Activated naive CD8-positive, alpha-beta T cell treated with anti-CD3 and anti-CD28 coated beads for 36 hours (primary cell): Measurements from ENCODE around the gene TULP4. TPM values are rescaled to one million over a fixed set of nuclear protein-coding genes. Genes with fewer than 3 reads are reported as not detected.
"Not testable (repeated sequence)": the region's sequence is repeated elsewhere in the genome, so short reads cannot be mapped to it uniquely, and the experiment has no call there.

ENCODE experiments used
- DNase-seq: peaks from one replicate; pipeline ENCODE4 v3.0.0; 2021
- H3K27ac Mint-ChIP-seq: one replicate; pipeline ENCODE4 v1.8.0; 2022; ENCODE audit warnings: mild to moderate bottlenecking, moderate library complexity, mixed read lengths
- H3K27me3 Mint-ChIP-seq: one replicate; pipeline ENCODE4 v1.8.0; 2022; ENCODE audit warnings: mild to moderate bottlenecking, mixed read lengths
- H3K36me3 Mint-ChIP-seq: one replicate; pipeline ENCODE4 v1.8.0; 2021; ENCODE audit warnings: mild to moderate bottlenecking, mixed read lengths
- H3K4me1 Mint-ChIP-seq: one replicate; pipeline ENCODE4 v1.8.0; 2021; ENCODE audit warnings: mixed read lengths
- H3K4me3 Mint-ChIP-seq: one replicate; pipeline ENCODE4 v1.8.0; 2022; ENCODE audit warnings: mild to moderate bottlenecking, moderate library complexity, mixed read lengths
- H3K9me3 Mint-ChIP-seq: one replicate; pipeline ENCODE4 v1.8.0; 2022; ENCODE audit warnings: mixed read lengths
- total RNA-seq, 2 experiments: library from RNA; stranded (reverse); gene quantifications; one replicate each; pipeline ENCODE4 v1.2.3, GENCODE V29; 2021

TULP4 gene
- total RNA-seq, 2 experiments from 2014 or later = 17.0 TPM

GRCh38 chr6:158543606-158544185 lies 231.4 kb downstream of the TULP4 start:
- peaks cover 19% of the 10 kb centered on the region for H3K27me3 Mint-ChIP-seq

DNA sequence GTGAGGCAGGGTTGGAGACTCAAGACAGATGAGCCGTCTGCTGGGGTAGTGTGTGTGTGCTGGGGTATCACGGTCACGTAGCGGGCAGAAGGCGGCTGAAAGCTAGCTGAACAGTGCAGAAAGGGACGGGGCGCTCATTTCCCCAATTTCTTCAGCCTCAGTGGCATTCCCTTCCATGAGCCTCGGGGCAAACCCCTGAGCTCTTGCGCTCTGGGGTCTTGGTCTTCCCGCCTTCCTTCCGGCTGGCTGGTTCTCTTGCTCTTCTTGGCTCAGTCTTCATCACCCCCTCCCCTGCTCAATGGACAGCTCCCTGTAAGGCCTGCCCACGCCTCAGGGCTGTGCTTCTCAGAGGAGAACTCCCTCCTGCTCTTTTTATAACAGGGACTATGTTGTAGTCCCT lies 232.2 kb downstream of the TULP4 start:
- Mint-ChIP-seq H3K4me3 (no peak overlapping the region), H3K27ac (no peak overlapping the region), H3K36me3 (no peaks in the 10 kb centered on the region), H3K4me1 (no peaks in the 10 kb centered on the region), H3K27me3 (peaks cover 14% of the 10 kb centered on the region), H3K9me3 (no peaks in the 10 kb centered on the region)
- no peak for DNase-seq

More at GRCh38 chr6:158543606-158544185, 231.4 kb downstream of the TULP4 start:
- Mint-ChIP-seq H3K9me3 (no peaks in the 10 kb centered on the region), H3K36me3 (no peaks in the 10 kb centered on the region), H3K27ac (no peak overlapping the region), H3K4me1 (no peaks in the 10 kb centered on the region), H3K4me3 (no peak overlapping the region)
- DNase-seq = no peak

DNA sequence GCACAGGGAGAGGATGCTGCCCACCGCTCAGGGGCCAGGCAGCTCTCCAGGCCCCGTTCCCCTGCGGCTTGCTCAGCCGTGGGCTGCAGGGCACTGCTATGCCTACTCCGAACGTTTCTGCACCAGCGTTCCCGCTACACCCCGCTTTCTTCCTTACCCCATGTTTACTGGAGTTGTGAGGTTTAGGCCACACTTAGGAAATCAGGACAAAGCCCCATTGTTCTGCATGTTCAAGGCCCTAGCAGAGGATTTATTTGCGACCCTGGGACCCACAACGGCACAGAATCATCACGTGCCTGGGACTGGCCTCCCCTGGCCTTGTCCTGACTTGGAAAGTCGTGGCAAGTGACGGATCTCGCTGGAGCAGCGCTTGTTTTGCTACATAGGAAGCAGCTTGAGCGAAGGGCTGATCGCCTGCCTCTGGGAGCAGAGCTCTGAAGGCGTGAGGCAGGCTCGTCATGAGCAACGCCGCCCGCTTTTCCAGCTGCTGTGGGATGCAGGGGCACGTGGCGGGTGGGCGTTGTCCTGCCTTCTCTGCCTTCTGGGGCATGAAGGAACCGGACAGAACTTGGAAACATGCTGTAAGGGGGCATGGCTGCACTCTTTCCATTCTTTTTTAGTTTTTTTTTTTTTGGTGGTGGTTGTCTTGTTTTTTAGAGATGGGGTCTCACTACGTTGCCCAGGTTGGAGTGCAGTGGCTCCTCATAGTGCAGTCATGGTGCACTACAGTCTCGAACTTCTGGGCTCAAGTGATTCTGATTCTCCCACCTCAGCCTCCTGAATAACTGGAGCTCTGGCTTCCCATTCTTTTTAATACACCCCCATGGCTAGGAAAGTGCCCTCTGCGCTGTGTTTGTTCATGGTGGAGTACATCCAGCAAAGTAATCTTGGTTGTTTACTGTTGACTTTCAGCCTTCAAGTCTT lies 233.0 kb downstream of the TULP4 start:
- no peaks in the 10 kb centered on the region for H3K9me3 Mint-ChIP-seq
- DNase-seq = no peak
- H3K4me3 Mint-ChIP-seq = no peak overlapping the region
- peaks cover 7% of the 10 kb centered on the region for H3K27me3 Mint-ChIP-seq
- no peaks in the 10 kb centered on the region for H3K36me3 Mint-ChIP-seq
- H3K4me1 Mint-ChIP-seq = no peaks in the 10 kb centered on the region
- no peak overlapping the region for H3K27ac Mint-ChIP-seq

DNA sequence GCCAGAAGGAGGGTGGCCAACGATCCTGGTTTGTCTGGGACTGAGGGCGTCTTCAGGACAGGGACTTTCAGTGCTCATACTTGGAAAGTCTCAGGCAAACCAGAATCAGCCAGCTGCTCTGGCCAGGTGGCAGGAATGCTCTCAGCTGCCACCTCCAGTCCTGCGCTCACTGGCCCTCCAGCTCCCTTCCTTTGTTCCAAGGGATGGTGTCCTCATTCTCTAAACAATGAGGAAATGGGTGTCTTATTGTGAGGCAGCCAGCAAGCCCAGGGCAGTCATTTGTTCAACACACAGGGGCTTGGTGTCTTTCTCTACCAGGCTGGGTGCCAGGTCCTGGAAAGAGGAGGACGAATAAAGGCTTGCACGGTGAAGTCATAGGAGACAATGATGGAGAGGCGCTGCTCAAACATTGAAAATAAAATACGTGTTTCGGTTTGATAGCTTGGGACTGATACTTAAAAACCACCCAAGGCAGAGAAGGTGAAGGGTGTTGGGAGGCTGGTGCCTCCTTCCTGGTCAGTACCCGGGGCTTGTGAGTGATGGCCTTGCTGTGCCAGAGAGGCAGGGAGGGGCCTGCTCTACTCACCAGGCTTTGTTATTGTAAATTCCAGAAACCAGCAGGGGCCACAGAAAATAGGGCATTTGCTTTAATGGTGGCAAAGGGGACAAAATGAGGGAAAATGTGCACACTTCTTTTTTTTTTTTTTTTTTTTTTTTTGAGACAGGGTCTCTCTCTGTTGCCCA lies 236.3 kb downstream of the TULP4 start:
- H3K4me1 Mint-ChIP-seq = no peaks in the 10 kb centered on the region
- no peaks in the 10 kb centered on the region for H3K36me3 Mint-ChIP-seq
- H3K4me3 Mint-ChIP-seq = no peak overlapping the region
- no peaks in the 10 kb centered on the region for H3K9me3 Mint-ChIP-seq
- H3K27ac Mint-ChIP-seq = no peak overlapping the region
- no peak for DNase-seq
- no peaks in the 10 kb centered on the region for H3K27me3 Mint-ChIP-seq

DNA sequence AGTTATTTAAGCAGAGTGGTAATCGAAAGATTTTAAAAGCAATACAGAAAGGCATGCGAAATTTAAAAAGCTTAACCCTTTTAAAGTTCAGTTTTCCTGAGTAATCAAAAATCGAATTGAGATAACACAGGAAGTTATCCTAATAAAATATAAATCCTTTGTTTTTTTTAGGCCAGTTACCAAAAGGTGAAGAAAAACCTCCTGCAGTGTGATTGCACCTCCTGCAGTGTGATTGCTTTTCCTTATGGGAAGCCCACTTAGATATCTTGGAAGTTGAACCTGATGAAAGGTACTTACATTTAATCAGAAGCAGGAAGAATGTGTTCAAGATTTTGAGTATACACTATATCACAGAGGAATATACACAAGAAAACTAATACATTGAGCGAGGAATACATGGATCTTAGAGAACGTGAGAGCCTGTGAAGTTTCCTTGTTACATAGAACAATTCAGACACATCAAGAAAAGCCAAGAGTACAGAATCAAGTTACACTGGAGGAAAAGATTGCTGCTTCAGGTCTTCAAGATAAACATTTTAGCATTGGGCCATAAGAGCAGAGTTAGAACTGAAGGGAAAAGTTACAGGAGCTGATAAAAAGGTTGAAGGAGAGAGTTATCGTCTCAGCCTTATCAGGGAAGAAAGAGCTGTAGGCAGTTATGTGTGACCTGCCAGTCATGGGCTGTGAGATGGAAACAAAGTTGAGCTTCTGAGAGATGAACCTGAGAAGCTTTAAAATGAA lies 240.0 kb downstream of the TULP4 start:
- no peak for DNase-seq
- H3K4me1 Mint-ChIP-seq = peaks cover 1% of the 10 kb centered on the region
- H3K9me3 Mint-ChIP-seq = no peaks in the 10 kb centered on the region
- no peaks in the 10 kb centered on the region for H3K36me3 Mint-ChIP-seq
- H3K4me3 Mint-ChIP-seq = no peak overlapping the region
- no peaks in the 10 kb centered on the region for H3K27me3 Mint-ChIP-seq
- H3K27ac Mint-ChIP-seq = no peak overlapping the region

GRCh38 chr6:158552796-158553138 lies 240.5 kb downstream of the TULP4 start:
- no peaks in the 10 kb centered on the region for H3K9me3 Mint-ChIP-seq
- no peaks in the 10 kb centered on the region for H3K36me3 Mint-ChIP-seq
- H3K4me3 Mint-ChIP-seq = no peak overlapping the region
- no peak overlapping the region for H3K27ac Mint-ChIP-seq
- peaks cover 1% of the 10 kb centered on the region for H3K4me1 Mint-ChIP-seq
- H3K27me3 Mint-ChIP-seq = no peaks in the 10 kb centered on the region
- DNase-seq = no peak

DNA sequence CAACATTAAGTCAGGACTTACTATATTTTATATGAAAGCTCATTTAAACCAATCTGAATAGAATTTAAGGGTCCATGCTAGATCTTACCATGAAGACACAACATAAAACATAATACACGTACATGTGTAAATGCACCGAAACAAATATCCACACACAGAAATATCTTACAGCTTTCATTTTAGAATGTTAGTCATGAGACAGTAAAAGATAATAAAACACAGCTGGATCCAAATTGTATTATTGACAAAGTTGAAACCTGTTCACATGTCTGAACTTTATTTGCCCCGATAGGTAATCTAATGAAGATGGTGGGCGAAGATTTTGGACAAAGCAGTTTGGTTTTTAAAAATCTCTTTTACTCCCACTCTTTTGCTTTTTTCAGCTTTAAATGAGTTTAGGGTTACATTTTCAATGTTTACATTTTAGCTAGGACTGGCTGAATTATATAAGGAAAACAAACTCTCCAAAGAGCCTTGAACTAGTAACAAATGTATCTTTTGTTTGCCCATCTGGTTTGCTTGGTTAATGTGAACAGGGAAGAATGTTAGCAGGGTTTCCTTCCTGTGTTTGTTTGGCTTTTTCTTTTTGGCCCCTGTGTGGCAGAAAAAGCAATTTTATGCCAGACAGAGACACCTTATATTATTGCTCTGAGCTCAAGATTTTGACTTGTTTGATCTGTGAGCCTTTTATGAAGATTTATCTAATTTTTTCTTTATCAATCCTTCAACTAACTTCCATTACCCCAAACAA lies 242.5 kb downstream of the TULP4 start:
- no peaks in the 10 kb centered on the region for H3K36me3 Mint-ChIP-seq
- no peaks in the 10 kb centered on the region for H3K9me3 Mint-ChIP-seq
- no peak overlapping the region for H3K27ac Mint-ChIP-seq
- DNase-seq = no peak
- no peak overlapping the region for H3K4me3 Mint-ChIP-seq
- H3K27me3 Mint-ChIP-seq = no peaks in the 10 kb centered on the region
- H3K4me1 Mint-ChIP-seq = peaks cover 1% of the 10 kb centered on the region

- H3K27me3 Mint-ChIP-seq = no peaks in the 10 kb centered on the region
- H3K4me1 Mint-ChIP-seq = peaks cover 6% of the 10 kb centered on the region
- no peak overlapping the region for H3K4me3 Mint-ChIP-seq
- H3K36me3 Mint-ChIP-seq = peaks cover 2% of the 10 kb centered on the region
- H3K27ac Mint-ChIP-seq = no peak overlapping the region
- DNase-seq = no peak
- H3K9me3 Mint-ChIP-seq = no peaks in the 10 kb centered on the region
Measured at GRCh38 chr6:158556113-158556512, 243.8 kb downstream of the TULP4 start.

GRCh38 chr6:158557110-158557509 lies 244.8 kb downstream of the TULP4 start:
- H3K27me3 Mint-ChIP-seq, DNase-seq, H3K27ac Mint-ChIP-seq, H3K36me3 Mint-ChIP-seq, H3K9me3 Mint-ChIP-seq, H3K4me3 Mint-ChIP-seq: not testable (repeated sequence)
- H3K4me1 Mint-ChIP-seq = peaks cover 16% of the 10 kb centered on the region

DNA sequence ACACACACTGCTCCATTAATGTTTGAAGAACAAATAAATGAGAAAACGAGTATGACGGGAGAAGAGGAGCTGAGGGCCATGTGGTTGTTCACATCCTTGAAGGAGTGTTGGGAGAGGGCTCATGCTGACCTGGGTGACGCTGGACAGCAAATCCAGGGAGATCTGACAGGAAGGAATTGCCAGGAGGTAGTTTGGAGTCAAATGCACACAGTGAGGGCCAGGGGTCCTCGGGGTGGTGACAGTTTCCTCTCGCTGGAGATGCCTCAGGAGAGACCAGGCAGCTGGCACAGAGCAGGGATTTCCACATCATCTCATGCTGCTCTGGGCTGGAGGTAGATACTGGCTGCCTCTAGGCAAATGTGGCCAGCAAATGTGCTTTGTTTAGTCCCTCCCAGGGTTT lies 245.7 kb downstream of the TULP4 start:
- Mint-ChIP-seq H3K4me3 (no peak overlapping the region), H3K27ac (no peak overlapping the region), H3K36me3 (peaks cover 13% of the 10 kb centered on the region), H3K9me3 (no peaks in the 10 kb centered on the region), H3K4me1 (peaks cover 21% of the 10 kb centered on the region), H3K27me3 (no peaks in the 10 kb centered on the region)
- no peak for DNase-seq

- H3K4me1 Mint-ChIP-seq = peaks cover 23% of the 10 kb centered on the region
- peaks cover 15% of the 10 kb centered on the region for H3K36me3 Mint-ChIP-seq
- DNase-seq = no peak
- no peaks in the 10 kb centered on the region for H3K27me3 Mint-ChIP-seq
- no peaks in the 10 kb centered on the region for H3K9me3 Mint-ChIP-seq
- H3K27ac Mint-ChIP-seq = peak overlapping the region; percentile 68
- peak overlapping the region; percentile 74 for H3K4me3 Mint-ChIP-seq
Measured at GRCh38 chr6:158558415-158559306, 246.4 kb downstream of the TULP4 start.

- DNase-seq = no peak
- H3K9me3 Mint-ChIP-seq = no peaks in the 10 kb centered on the region
- peak overlapping the region; percentile 68 for H3K27ac Mint-ChIP-seq
- H3K27me3 Mint-ChIP-seq = no peaks in the 10 kb centered on the region
- peaks cover 19% of the 10 kb centered on the region for H3K36me3 Mint-ChIP-seq
- peak overlapping the region; percentile 74 for H3K4me3 Mint-ChIP-seq
- peaks cover 26% of the 10 kb centered on the region for H3K4me1 Mint-ChIP-seq
Measured at GRCh38 chr6:158559338-158559894, 247.2 kb downstream of the TULP4 start.
